BLaER1 treated with 17β-estradiol and CSF1 and Interleukin-3, amounts not matched to agents 10 nM and 100 nM (cell line): ENCODE data around the gene ATXN2.
A peak's percentile ranks its signal among the peaks of the same experiment; 100 is the strongest.

Source experiments
- H3K27ac ChIP-seq, 11 experiments: shearing (Covaris generic); formaldehyde crosslinking; 2 replicates each; pipeline ENCODE4 v1.8.1; 2022
- H3K27me3 ChIP-seq, 11 experiments: shearing (Covaris generic); formaldehyde crosslinking; 2 replicates each; pipeline ENCODE4 v1.8.1; 2022
- H3K36me3 ChIP-seq, 11 experiments: shearing (Covaris generic); formaldehyde crosslinking; 2 replicates each; pipeline ENCODE4 v1.8.1; 2022
- H3K4me1 ChIP-seq, 10 experiments: shearing (Covaris generic); formaldehyde crosslinking; 2 replicates each; pipeline ENCODE4 v1.8.1; 2022
- H3K4me2 ChIP-seq, 11 experiments: shearing (Covaris generic); formaldehyde crosslinking; 2 replicates each; pipeline ENCODE4 v1.8.1; 2022
- H3K4me3 ChIP-seq, 10 experiments: shearing (Covaris generic); formaldehyde crosslinking; 2 replicates each; pipeline ENCODE4 v1.8.1; 2022
- H3K9ac ChIP-seq, 11 experiments: shearing (Covaris generic); formaldehyde crosslinking; 2 replicates each; pipeline ENCODE4 v1.8.1; 2022
- H3K9me3 ChIP-seq, 11 experiments: shearing (Covaris generic); formaldehyde crosslinking; replicated peaks in 1 of 11; 2 replicates each; pipeline ENCODE4 v1.8.1; 2022
- H4K20me1 ChIP-seq, 11 experiments: shearing (Covaris generic); formaldehyde crosslinking; 2 replicates each; pipeline ENCODE4 v1.8.1; 2022
- Cebpa-rat ChIP-seq, 11 experiments: shearing (Covaris generic); IDR thresholded peaks; 2 replicates each; pipeline ENCODE4 v1.8.1; 2022

Gene ATXN2

DNA sequence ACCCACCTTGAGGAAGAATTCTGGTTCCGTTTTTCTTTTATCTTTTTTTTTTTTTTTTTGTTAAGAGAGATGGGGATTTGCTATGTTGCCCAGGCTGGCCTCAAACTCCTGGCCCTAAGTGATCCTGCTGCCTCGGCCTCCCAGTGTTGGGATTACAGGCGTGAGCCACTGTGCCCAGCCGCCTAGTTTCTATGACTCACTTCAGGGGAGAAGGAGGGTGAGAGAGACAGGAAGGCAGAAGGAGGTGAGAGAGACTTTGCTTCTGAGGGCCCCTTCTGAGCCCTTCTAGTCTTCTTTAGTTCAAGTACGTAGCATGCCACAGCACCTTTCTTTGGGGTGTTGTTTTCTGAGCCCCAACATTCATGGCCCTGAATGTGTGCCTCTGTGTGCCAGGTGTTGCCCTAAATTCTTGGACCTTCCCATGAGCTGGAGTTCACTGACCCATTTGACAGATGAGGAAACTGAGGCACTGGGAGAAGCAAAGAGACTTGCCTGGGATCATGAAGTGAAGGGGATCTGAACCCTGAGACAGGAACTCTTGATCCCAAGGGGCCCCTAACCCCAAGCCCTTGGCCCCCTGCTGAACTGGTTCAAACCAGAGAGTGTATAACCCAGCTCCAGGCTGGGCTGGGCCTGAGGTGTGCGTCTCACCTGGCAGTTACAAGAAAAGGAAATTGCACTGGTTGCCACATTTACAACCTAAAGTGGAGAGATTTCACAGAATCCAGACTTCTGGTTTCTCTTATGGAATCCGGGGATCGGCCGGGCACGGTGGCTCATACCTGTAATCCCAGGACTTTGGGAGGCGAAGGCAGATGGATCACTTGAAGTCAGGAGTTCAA, 172.6 kb downstream of the ATXN2 start:
- H3K4me2 ChIP-seq = peak overlapping the region; percentile 93 to 100 (median 98)
- peaks cover 87 to 100% (median 98%) of the 10 kb centered on the region in 10 experiments for H3K4me1 ChIP-seq
- H3K9ac ChIP-seq = peak overlapping the region in 8 of 11 experiments; percentile 13 to 58 (median 36); a peak in 8 of 22 replicates
- peaks cover 14 to 75% (median 50%) of the 10 kb centered on the region in 11 experiments for H3K36me3 ChIP-seq
- peaks cover 65 to 99% (median 84%) of the 10 kb centered on the region in 11 experiments for H4K20me1 ChIP-seq
- TF ChIP-seq Cebpa-rat (IDR thresholded peaks at IDR 0.05) = no peak
- H3K27me3 ChIP-seq = no peaks in the 10 kb centered on the region
- H3K4me3 ChIP-seq = no peak overlapping the region; a peak in 2 of 20 replicates
- H3K9me3 ChIP-seq = peaks cover 0 to under 1% (median 0%) of the 10 kb centered on the region in 11 experiments; a peak in 1 of 22 replicates
- peak overlapping the region in 10 of 11 experiments; percentile 4 to 92 (median 36); a peak in 11 of 22 replicates for H3K27ac ChIP-seq

DNA sequence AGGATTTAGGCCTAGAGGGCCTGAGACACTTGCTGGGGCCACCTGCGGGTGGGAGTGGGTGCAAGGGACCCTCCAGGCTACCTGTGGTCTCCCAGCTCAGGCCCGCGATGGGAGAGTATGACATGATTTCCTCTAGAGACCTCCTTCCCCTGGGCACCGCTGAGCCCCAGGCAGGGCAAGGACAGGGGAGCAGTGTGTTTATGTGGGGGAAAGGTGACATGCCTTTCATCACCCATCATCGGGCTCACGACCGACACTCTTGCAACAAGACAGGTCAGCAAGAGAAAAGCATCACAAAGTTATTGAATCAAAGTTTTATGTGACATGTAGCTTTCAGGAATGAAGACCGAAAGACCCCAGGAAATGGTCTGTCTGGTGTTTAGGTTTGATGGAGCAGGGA, 173.5 kb downstream of the ATXN2 start:
- no peak for TF ChIP-seq Cebpa-rat (IDR thresholded peaks at IDR 0.05)
- H3K27ac ChIP-seq = peak overlapping the region in 7 of 11 experiments; percentile 9 to 92 (median 39); a peak in 9 of 22 replicates
- H3K4me1 ChIP-seq = peaks cover 78 to 100% (median 98%) of the 10 kb centered on the region in 10 experiments
- peak overlapping the region in 10 of 11 experiments; percentile 4 to 71 (median 39); a peak in 10 of 22 replicates for H3K9ac ChIP-seq
- peaks cover 74 to 99% (median 88%) of the 10 kb centered on the region in 11 experiments for H4K20me1 ChIP-seq
- H3K36me3 ChIP-seq = peaks cover 23 to 78% (median 59%) of the 10 kb centered on the region in 11 experiments
- peak overlapping the region in 1 of 10 experiments; percentile 8; a peak in 1 of 20 replicates for H3K4me3 ChIP-seq
- peak overlapping the region; percentile 93 to 100 (median 98) for H3K4me2 ChIP-seq
- no peaks in the 10 kb centered on the region for H3K27me3 ChIP-seq
- no peaks in the 10 kb centered on the region for H3K9me3 ChIP-seq

DNA sequence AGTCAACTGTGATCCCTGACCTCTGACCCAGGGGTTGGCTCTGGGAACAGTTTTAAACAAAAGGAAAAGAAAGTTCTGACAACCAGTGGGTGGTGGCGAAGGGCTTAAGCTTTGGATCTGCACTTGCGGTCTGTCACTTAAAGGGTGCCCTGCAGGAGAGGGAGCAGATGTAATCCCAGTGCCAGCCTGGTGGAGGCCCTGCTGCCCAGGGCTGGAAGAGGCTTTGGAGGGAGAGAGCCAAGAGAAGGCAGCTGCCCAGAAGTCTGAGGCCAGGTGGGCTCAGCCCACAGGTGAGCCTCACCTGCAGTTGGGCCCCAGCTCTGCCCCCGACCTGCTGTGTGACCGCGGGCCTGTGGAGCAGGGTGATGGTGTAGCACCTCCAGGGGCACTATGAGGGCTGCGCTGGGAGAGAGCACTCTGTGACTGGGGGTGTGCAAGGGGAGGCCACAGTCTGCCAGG, 174.3 kb downstream of the ATXN2 start:
- H3K4me3 ChIP-seq = no peak overlapping the region
- H3K27ac ChIP-seq = peak overlapping the region; percentile 9 to 92 (median 34); a peak in 14 of 22 replicates
- no peak for TF ChIP-seq Cebpa-rat (IDR thresholded peaks at IDR 0.05)
- H3K4me2 ChIP-seq = peak overlapping the region; percentile 93 to 100 (median 98)
- H3K27me3 ChIP-seq = no peaks in the 10 kb centered on the region
- H3K4me1 ChIP-seq = peaks cover 70 to 99% (median 91%) of the 10 kb centered on the region in 10 experiments
- peaks cover 31 to 85% (median 67%) of the 10 kb centered on the region in 11 experiments for H3K36me3 ChIP-seq
- peak overlapping the region; percentile 27 to 71 (median 46); a peak in 18 of 22 replicates for H3K9ac ChIP-seq
- H3K9me3 ChIP-seq = no peaks in the 10 kb centered on the region
- peaks cover 83 to 99% (median 88%) of the 10 kb centered on the region in 11 experiments for H4K20me1 ChIP-seq

DNA sequence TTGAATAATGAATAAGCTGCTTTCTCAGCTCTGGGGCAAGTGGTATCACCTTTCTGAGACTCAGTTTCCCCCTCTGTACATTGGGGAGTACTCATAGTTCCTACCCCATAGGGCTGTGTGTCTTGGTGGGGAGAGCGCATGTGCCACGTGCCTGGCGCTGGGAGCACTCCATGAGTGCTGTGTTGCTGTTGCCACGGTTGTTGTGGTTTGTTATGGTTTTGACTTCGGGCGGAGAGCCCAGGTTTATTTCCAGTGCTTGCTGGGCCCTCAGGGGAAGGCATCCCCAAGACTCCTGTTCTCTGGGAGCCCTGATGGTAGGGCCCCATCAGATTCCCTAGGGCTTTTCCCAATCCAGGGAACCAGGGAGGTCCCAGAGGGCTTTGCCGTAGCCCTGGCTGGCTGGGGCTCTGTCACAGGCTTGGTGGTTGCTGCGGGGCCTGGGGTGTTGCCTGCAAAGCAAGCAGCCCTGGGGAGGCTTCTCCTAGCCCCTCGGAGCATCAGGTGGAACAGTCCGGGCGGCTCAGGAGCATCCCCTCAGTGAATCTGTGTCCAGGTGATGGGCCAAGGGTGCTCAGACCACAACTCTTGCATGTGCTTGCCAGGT, 174.8 kb downstream of the ATXN2 start:
- H3K4me1 ChIP-seq = peaks cover 64 to 98% (median 86%) of the 10 kb centered on the region in 10 experiments
- TF ChIP-seq Cebpa-rat (IDR thresholded peaks at IDR 0.05) = no peak
- H3K4me3 ChIP-seq = 0 out of 20 replicates have a peak overlapping the region, but pooled peaks of 1 of the 10 experiments have one; percentile 26
- no peaks in the 10 kb centered on the region for H3K9me3 ChIP-seq
- H3K27ac ChIP-seq = peak overlapping the region; percentile 9 to 92 (median 33); a peak in 17 of 22 replicates
- peak overlapping the region; percentile 93 to 100 (median 98) for H3K4me2 ChIP-seq
- peak overlapping the region; percentile 27 to 71 (median 46); a peak in 20 of 22 replicates for H3K9ac ChIP-seq
- peaks cover 88 to 99% (median 94%) of the 10 kb centered on the region in 11 experiments for H4K20me1 ChIP-seq
- H3K36me3 ChIP-seq = peaks cover 37 to 90% (median 73%) of the 10 kb centered on the region in 11 experiments
- H3K27me3 ChIP-seq = no peaks in the 10 kb centered on the region

DNA sequence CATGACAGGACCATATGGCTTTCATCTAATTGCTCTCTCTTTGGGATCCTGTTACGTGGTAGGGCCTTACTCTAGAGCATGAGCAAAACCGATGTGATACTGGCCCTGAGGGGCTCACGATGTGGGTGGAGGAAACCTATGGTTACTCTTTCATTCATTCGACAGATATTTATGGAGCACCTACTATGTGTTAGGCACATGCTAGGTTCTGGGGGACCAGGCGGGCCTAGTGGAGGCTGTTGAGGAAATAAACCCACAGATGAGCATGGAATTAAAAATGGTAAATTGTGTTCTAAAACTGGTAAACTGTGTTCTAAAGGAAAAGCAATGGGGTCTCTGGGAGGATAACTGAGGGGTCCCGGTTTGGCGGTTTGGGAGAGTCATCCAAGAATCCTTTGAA, 178.6 kb downstream of the ATXN2 start:
- Histone ChIP-seq H3K36me3 (peaks cover 65 to 100% (median 96%) of the 10 kb centered on the region in 11 experiments), H4K20me1 (peaks cover 93 to 100% (median 100%) of the 10 kb centered on the region in 11 experiments), H3K27ac (no peak overlapping the region), H3K4me3 (no peak overlapping the region), H3K9ac (no peak overlapping the region), H3K4me1 (peaks cover 27 to 79% (median 49%) of the 10 kb centered on the region in 10 experiments), H3K27me3 (no peaks in the 10 kb centered on the region), H3K4me2 (0 out of 22 replicates have a peak overlapping the region, but pooled peaks of 1 of the 11 experiments have one; percentile 0), H3K9me3 (peaks cover 0 to 10% (median 0%) of the 10 kb centered on the region in 11 experiments; a peak in 2 of 22 replicates)
- TF ChIP-seq Cebpa-rat (IDR thresholded peaks at IDR 0.05) = no peak

DNA sequence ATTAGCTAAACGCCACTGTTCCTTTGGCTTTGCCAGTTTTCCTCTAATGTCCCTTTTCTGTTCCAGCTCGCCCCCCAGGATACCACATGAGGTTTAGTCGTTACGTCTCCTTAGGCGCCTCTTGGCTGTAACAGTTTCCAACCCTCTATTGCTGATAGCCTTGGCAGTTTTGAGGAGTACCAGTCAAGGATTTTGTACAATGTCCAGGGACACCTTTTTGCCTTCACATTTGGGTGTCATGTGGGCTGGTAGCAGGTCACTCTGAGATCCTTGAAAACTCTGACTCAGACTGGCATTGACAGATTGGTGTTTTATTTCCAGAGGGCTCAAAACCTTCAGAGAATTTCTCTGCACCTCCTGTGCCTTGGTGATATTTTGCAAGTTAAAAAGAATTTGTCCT, 179.3 kb downstream of the ATXN2 start:
- Histone ChIP-seq H3K36me3 (peaks cover 65 to 100% (median 97%) of the 10 kb centered on the region in 11 experiments), H3K4me3 (no peak overlapping the region), H3K9me3 (peaks cover 0 to 10% (median 0%) of the 10 kb centered on the region in 11 experiments; a peak in 2 of 22 replicates), H4K20me1 (peaks cover 93 to 100% (median 100%) of the 10 kb centered on the region in 11 experiments), H3K4me2 (no peak overlapping the region), H3K27me3 (no peaks in the 10 kb centered on the region), H3K27ac (no peak overlapping the region), H3K9ac (no peak overlapping the region), H3K4me1 (peaks cover 27 to 78% (median 47%) of the 10 kb centered on the region in 10 experiments)
- no peak for TF ChIP-seq Cebpa-rat (IDR thresholded peaks at IDR 0.05)

DNA sequence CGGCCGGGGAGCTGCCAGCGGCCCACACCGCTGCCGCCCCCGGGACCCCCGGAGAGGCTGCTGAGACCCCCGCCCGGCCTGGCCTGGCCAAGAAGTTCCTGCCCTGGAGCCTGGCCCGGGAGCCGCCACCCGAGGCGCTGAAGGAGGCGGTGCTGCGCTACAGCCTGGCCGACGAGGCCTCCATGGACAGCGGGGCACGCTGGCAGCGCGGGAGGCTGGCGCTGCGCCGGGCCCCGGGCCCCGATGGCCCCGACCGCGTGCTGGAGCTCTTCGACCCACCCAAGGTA, 180.6 kb downstream of the ATXN2 start:
- H3K4me2 ChIP-seq = no peak overlapping the region
- peaks cover 27 to 78% (median 47%) of the 10 kb centered on the region in 10 experiments for H3K4me1 ChIP-seq
- peaks cover 93 to 100% (median 100%) of the 10 kb centered on the region in 11 experiments for H4K20me1 ChIP-seq
- no peak overlapping the region for H3K4me3 ChIP-seq
- no peak for TF ChIP-seq Cebpa-rat (IDR thresholded peaks at IDR 0.05)
- H3K36me3 ChIP-seq = peaks cover 65 to 100% (median 98%) of the 10 kb centered on the region in 11 experiments
- H3K27me3 ChIP-seq = no peaks in the 10 kb centered on the region
- peaks cover 0 to 10% (median 0%) of the 10 kb centered on the region in 11 experiments; a peak in 2 of 22 replicates for H3K9me3 ChIP-seq
- no peak overlapping the region for H3K27ac ChIP-seq
- H3K9ac ChIP-seq = no peak overlapping the region

DNA sequence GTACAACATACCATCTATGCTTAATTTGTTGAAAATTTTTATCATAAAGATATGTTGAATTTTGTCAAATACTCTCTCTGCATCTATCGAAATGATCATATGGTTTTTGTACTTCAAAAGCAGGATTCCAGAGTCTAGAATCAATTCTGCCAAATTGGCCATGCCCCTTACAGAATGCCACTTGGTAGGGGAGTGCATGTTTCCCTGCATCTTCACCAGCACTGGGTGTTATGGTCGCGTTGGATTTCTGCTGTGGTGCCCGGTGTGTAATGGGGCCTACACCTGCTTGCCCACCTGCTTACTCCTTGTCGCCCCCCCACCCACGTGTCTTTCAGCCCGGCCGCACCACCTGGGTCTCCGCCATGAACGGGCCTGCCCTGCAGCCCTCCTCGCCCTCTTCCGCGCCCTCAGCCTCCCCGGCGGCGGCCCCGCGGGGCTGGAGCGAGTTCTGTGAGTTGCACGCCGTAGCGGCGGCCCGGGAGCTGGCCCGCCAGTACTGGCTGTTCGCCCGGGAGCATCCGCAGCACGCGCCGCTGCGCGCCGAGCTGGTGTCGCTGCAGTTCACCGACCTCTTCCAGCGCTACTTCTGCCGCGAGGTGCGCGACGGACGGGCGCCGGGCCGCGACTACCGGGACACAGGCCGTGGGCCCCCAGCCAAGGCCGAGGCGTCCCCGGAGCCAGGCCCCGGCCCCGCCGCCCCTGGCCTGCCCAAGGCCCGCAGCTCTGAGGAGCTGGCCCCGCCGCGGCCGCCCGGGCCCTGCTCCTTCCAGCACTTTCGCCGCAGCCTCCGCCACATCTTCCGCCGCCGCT, 181.1 kb downstream of the ATXN2 start:
- Histone ChIP-seq H3K9me3 (peaks cover 0 to 10% (median 0%) of the 10 kb centered on the region in 11 experiments; a peak in 2 of 22 replicates), H3K27me3 (no peaks in the 10 kb centered on the region), H3K27ac (no peak overlapping the region), H3K4me1 (peaks cover 27 to 78% (median 47%) of the 10 kb centered on the region in 10 experiments), H4K20me1 (peaks cover 95 to 100% (median 100%) of the 10 kb centered on the region in 11 experiments), H3K9ac (no peak overlapping the region), H3K4me3 (no peak overlapping the region), H3K36me3 (peaks cover 65 to 100% (median 98%) of the 10 kb centered on the region in 11 experiments), H3K4me2 (no peak overlapping the region)
- no peak for TF ChIP-seq Cebpa-rat (IDR thresholded peaks at IDR 0.05)
